Body of pancreas (tissue), 4 donors: Measurements from ENCODE around the gene C2.

Experiments used
- POLR2A ChIP-seq, 3 donors: fragments of 450-650 bp; IDR thresholded peaks; one replicate each; pipeline ENCODE4 v1.6.1; 2016; ENCODE audit warnings: antibody characterized with exemption in 3 of 3, mild to moderate bottlenecking in 2 of 3
- TF ChIP-seq, protein P1 (sequence below), 7 experiments: fragments of 450-650 bp in 4 of 7; fragments of 200-600 bp in 3 of 7; sonication (generic) in 3 of 7; IDR thresholded peaks; one replicate each; pipeline ENCODE4 v1.5.1; 2016 to 2019; ENCODE audit warnings: antibody characterized with exemption in 7 of 7

DNA sequence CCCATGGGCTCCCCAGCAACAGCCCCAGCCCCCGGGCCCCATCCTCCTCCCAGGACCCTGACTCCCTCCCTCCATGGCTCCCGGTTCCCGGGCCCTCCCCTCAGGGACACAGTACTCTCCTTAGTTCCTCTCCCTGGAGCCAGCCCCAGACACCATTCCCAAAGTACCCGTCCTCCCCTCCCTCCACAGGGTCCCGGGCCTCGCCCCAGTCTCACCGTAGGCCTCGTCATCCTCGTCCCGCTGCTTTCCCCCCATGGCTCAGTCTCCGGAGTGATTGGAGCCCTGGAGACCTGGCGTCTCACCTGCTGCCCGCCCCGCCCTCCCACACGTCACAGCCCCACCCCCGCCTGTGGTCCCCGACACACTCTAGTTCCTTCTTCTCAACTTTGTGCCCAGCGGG is 48.8 kb upstream of the C2 start, which contains the start of gene SLC44A4:
- TF ChIP-seq, protein P1, sequence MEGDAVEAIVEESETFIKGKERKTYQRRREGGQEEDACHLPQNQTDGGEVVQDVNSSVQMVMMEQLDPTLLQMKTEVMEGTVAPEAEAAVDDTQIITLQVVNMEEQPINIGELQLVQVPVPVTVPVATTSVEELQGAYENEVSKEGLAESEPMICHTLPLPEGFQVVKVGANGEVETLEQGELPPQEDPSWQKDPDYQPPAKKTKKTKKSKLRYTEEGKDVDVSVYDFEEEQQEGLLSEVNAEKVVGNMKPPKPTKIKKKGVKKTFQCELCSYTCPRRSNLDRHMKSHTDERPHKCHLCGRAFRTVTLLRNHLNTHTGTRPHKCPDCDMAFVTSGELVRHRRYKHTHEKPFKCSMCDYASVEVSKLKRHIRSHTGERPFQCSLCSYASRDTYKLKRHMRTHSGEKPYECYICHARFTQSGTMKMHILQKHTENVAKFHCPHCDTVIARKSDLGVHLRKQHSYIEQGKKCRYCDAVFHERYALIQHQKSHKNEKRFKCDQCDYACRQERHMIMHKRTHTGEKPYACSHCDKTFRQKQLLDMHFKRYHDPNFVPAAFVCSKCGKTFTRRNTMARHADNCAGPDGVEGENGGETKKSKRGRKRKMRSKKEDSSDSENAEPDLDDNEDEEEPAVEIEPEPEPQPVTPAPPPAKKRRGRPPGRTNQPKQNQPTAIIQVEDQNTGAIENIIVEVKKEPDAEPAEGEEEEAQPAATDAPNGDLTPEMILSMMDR (IDR thresholded peaks at IDR 0.05): no peak
- peak in 1 of 3 donors; percentile 26 for TF ChIP-seq POLR2A (IDR thresholded peaks at IDR 0.05)
